Common myeloid progenitor, CD34-positive (primary cell): ENCODE data around the gene MXRA7.

Source experiments
- CTCF ChIA-PET: fragments of 350-600 bp; sonication (Branson Sonifier 250); formaldehyde crosslinking; loops from one replicate; lab custom pipeline; 2021; ENCODE audit warnings: antibody characterized with exemption; lab: Charles Lee
- POLR2A ChIA-PET: fragments of 350-600 bp; sonication (Branson Sonifier 250); formaldehyde crosslinking; loops from one replicate; lab custom pipeline; 2021; ENCODE audit warnings: antibody characterized with exemption; lab: Charles Lee
- DNase-seq, 3 donors: peaks; one replicate each; pipeline versions ENCODE4 v3.0.0 to v3.0.0-alpha.2; 2013
- H3K27ac ChIP-seq, 2 experiments: 1 replicate in 1 of 2; 2 replicates in 1 of 2; pipeline ENCODE4 v1.7.0; 2013; ENCODE audit warnings: inconsistent platforms in 2 of 2, low read length in 2 of 2, mild to moderate bottlenecking in 2 of 2, low read depth in 1 of 2, moderate library complexity in 1 of 2; ENCODE audit not compliant: severe bottlenecking in 2 of 2, insufficient read depth in 1 of 2, poor library complexity in 1 of 2
- H3K27me3 ChIP-seq, 5 experiments: replicated peaks in 2 of 5; 1 replicate in 3 of 5; 2 replicates in 2 of 5; pipeline versions ENCODE4 v1.6.1 to v1.7.0; 2013; ENCODE audit warnings: low read length in 4 of 5, mild to moderate bottlenecking in 2 of 5, moderate library complexity in 2 of 5, inconsistent platforms in 1 of 5; ENCODE audit not compliant: insufficient read depth in 5 of 5, control insufficient read depth in 4 of 5
- H3K36me3 ChIP-seq, 4 experiments: 1 replicate in 2 of 4; 2 replicates in 2 of 4; pipeline versions ENCODE4 v1.6.1 to v1.7.0; 2013; ENCODE audit warnings: low read length in 3 of 4, control low read depth in 1 of 4, mild to moderate bottlenecking in 1 of 4; ENCODE audit not compliant: control insufficient read depth in 4 of 4, insufficient read depth in 4 of 4
- H3K4me1 ChIP-seq, 4 experiments: 1 replicate in 3 of 4; 2 replicates in 1 of 4; pipeline versions ENCODE4 v1.6.1 to v1.7.1; 2013; ENCODE audit warnings: low read length in 3 of 4, mild to moderate bottlenecking in 3 of 4, control low read depth in 1 of 4, inconsistent platforms in 1 of 4, moderate library complexity in 1 of 4; ENCODE audit not compliant: control insufficient read depth in 4 of 4, insufficient read depth in 4 of 4; ENCODE audit errors: control extremely low read depth in 1 of 4
- H3K4me3 ChIP-seq, 7 experiments: 1 replicate in 4 of 7; 2 replicates in 3 of 7; pipeline versions ENCODE4 v1.5.1 to v1.7.0; 2013; ENCODE audit warnings: mild to moderate bottlenecking in 7 of 7, low read length in 6 of 7, moderate library complexity in 6 of 7, inconsistent platforms in 2 of 7, low read depth in 2 of 7, control low read depth in 1 of 7; ENCODE audit not compliant: insufficient read depth in 4 of 7, control insufficient read depth in 1 of 7; ENCODE audit errors: extremely low read depth in 1 of 7
- H3K9me3 ChIP-seq, 5 experiments: 1 replicate in 4 of 5; 2 replicates in 1 of 5; pipeline versions ENCODE4 v1.6.1 to v1.7.1; 2013; ENCODE audit warnings: low read length in 4 of 5, mild to moderate bottlenecking in 2 of 5, inconsistent platforms in 1 of 5, low read depth in 1 of 5, moderate library complexity in 1 of 5; ENCODE audit not compliant: control insufficient read depth in 4 of 5, insufficient read depth in 2 of 5; ENCODE audit errors: control extremely low read depth in 1 of 5
- WGBS: methylation state at CpG from one replicate; pipeline ENCODE4 v1.1.5; 2013; ENCODE audit not compliant: insufficient coverage; 5-methylcytosine and 5-hydroxymethylcytosine counted together

The MXRA7 gene

GRCh38 chr17:76690596-76691280, 20.0 kb downstream of the MXRA7 start:
- no peaks in the 10 kb centered on the region for H3K9me3 ChIP-seq
- ChIA-PET POLR2A (no interaction called here), CTCF (interaction anchor here (0.7 to 1.7 kb wide), 3 partner anchors 9 to 77 kb away, joined by 3 to 13 read pairs (median 3); no protein-coding TSS in a partner anchor)
- DNase-seq: no peak
- H3K36me3 ChIP-seq: no peaks in the 10 kb centered on the region
- H3K27ac ChIP-seq: no peak overlapping the region
- H3K4me3 ChIP-seq: no peak overlapping the region
- H3K4me1 ChIP-seq: no peaks in the 10 kb centered on the region
- 95% methylated on average over 11 of the region's 13 CpGs for WGBS
- H3K27me3 ChIP-seq: no peaks in the 10 kb centered on the region

- no peaks in the 10 kb centered on the region for H3K9me3 ChIP-seq
- H3K36me3 ChIP-seq: no peaks in the 10 kb centered on the region
- no peaks in the 10 kb centered on the region for H3K27me3 ChIP-seq
- no peak overlapping the region for H3K27ac ChIP-seq
- WGBS: 92% methylated on average over 8 of the region's 11 CpGs
- DNase-seq: no peak
- CTCF ChIA-PET: interaction anchor here (1.3 kb wide), 1 partner anchor 24 kb away, joined by 3 read pairs; no protein-coding TSS in a partner anchor
- no peak overlapping the region for H3K4me3 ChIP-seq
- POLR2A ChIA-PET: interaction anchor here (0.6 to 0.7 kb wide), 2 partner anchors 15 to 1789 kb away, joined by 4 to 6 read pairs; no protein-coding TSS in a partner anchor
- H3K4me1 ChIP-seq: no peaks in the 10 kb centered on the region
These were observed 20.9 kb downstream of the MXRA7 start for GRCh38 chr17:76689859-76690258.

GRCh38 chr17:76688165-76688622, 22.6 kb downstream of the MXRA7 start:
- ChIA-PET POLR2A (no interaction called here), CTCF (interaction anchor here (1.0 kb wide), 1 partner anchor 11 kb away, joined by 4 read pairs; no protein-coding TSS in a partner anchor)
- Histone ChIP-seq H3K27me3 (no peaks in the 10 kb centered on the region), H3K4me1 (peaks cover 0 to 2% (median 0%) of the 10 kb centered on the region in 4 experiments), H3K27ac (no peak overlapping the region), H3K9me3 (no peaks in the 10 kb centered on the region), H3K36me3 (no peaks in the 10 kb centered on the region), H3K4me3 (no peak overlapping the region)
- WGBS: 97% methylated on average over 7 of the region's 11 CpGs
- DNase-seq: no peak

DNA sequence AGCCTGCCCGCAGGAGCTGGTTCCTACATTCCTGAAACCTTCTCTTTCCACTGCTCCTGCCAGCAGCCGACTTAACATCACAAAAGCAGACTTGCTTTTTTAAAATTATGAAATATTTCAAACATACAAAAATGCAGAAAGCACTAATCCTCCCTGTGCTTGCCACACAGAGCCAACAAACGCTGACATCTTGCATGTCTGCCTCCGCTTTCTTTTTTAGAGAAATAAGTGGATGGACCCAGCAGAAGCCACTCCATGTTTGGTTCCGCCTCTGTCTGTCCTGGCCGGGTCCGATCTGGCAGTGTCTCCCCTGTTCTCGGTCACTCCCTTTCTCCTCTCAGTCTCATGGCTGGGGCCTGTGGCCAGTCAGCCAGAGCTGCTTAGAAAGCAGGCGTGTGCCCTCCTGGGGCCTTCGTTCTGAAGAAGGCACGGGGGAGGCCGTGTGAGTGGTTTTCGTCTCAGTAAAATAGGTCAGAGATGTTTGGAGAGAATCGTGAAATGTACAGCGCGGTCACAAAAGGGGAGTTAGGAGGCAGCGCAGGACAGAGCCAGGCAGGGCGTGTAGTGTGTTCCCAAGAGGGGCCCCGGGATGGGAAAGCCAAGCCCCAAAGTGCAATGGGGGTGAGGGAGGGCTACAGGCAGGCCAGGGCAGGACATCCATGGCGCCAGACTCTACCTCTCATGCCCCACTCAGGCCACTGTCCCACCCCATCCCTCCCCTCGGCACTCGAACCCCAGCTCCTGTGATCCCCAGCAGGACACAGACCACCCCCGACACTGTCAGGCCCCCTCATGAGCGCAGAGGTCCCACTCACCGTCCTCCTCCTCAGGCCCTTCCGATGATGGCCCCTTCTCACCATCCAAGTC, 23.2 kb downstream of the MXRA7 start:
- Histone ChIP-seq H3K27me3 (no peaks in the 10 kb centered on the region), H3K36me3 (no peaks in the 10 kb centered on the region), H3K4me3 (no peak overlapping the region), H3K4me1 (peaks cover 0 to 2% (median under 1%) of the 10 kb centered on the region in 4 experiments), H3K27ac (no peak overlapping the region), H3K9me3 (no peaks in the 10 kb centered on the region)
- WGBS: 91% methylated on average over 11 of the region's 26 CpGs
- DNase-seq: no peak
- CTCF ChIA-PET: interaction anchor here (1.5 kb wide), 1 partner anchor 9 kb away, joined by 3 read pairs; no protein-coding TSS in a partner anchor
- POLR2A ChIA-PET: no interaction called here

DNA sequence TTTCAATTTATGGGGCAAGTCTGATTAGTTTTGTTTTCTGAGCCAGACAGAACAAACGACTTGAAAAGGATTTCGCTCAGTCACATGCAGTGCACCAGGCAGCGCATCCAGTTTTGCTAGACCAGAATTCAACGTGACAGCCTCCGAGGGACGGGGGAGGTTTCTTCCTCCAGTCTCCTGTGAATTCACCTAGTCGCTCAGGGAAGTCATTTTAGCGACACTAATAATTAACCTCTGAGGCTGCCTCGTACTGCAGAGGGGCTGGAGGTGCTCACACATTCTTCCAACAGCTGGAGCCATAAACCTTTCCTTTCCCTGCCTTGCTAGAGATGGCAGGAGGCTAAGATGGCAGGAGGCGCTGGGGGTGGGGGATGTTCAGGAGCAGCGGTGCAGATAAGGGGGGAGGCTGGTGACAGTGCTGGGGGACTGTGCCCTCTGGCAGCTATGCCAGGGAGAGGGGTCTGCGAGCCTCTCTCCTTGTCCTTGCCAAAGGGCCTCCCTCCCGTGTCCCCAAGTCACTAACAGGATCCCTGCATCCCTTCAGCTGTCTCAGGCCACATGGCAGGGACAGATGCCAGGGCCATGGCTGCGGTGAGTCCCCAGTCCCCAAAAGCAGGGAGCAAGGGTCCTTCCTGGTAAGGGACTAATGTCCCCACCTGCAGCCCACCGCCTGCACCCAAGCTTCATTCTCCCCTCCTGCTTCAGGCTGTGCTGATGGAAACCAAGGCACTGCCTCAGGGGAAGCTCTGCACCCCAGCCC, 24.0 kb downstream of the MXRA7 start:
- H3K27ac ChIP-seq: no peak overlapping the region

DNA sequence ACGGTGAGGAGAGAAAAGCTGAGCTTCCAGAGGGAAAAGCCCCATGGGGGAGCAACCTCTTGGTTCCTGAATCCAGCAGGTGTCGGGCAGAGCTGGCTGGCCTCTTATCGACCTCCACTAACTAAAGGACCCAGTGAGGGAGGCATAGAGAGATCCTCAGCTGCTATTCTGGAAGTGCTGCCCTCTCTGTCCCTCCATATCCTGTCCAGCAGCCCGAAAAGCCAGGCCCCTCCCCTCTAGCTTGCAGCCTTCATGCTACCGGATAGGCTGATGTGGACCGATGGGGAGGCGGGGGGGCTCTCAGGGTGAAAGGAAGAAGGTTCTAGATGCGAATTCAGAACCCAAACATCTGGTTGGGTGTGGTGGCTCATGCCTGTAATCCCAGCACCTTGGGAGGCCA, 24.9 kb downstream of the MXRA7 start:
- CTCF ChIA-PET: interaction anchor here (0.9 to 2.8 kb wide), 3 partner anchors 17 to 128 kb away, joined by 3 to 11 read pairs (median 3); no protein-coding TSS in a partner anchor
- DNase-seq: no peak
- H3K27me3 ChIP-seq: no peaks in the 10 kb centered on the region
- H3K9me3 ChIP-seq: no peaks in the 10 kb centered on the region
- H3K4me1 ChIP-seq: peaks cover 0 to 5% (median 1%) of the 10 kb centered on the region in 4 experiments
- 99% methylated on average over 8 of the region's 8 CpGs for WGBS
- POLR2A ChIA-PET: no interaction called here
- no peaks in the 10 kb centered on the region for H3K36me3 ChIP-seq
- no peak overlapping the region for H3K27ac ChIP-seq
- H3K4me3 ChIP-seq: no peak overlapping the region

More for the DNA sequence above, 24.0 kb downstream of the MXRA7 start:
- 94% methylated on average over 13 of the region's 15 CpGs for WGBS
- H3K4me3 ChIP-seq: no peak overlapping the region
- ChIA-PET POLR2A (no interaction called here), CTCF (interaction anchor here (1.2 to 1.5 kb wide), 2 partner anchors 10 to 16 kb away, joined by 3 read pairs; no protein-coding TSS in a partner anchor)
- H3K4me1 ChIP-seq: peaks cover 0 to 5% (median 1%) of the 10 kb centered on the region in 4 experiments
- H3K27me3 ChIP-seq: no peaks in the 10 kb centered on the region
- no peaks in the 10 kb centered on the region for H3K9me3 ChIP-seq
- no peaks in the 10 kb centered on the region for H3K36me3 ChIP-seq
- DNase-seq: no peak
